PC-3 (cell line): ENCODE results near the gene LGALS3BP.

Source experiments
- CTCF ChIP-seq: fragments of 300-600 bp; sonication (generic); conservative IDR thresholded peaks from 2 replicates; pipeline ENCODE4 v1.5.1; 2017; ENCODE audit warnings: antibody characterized with exemption, low read depth, mild to moderate bottlenecking, low read length
- EZH2phosphoT487 ChIP-seq: fragments of 300-600 bp; sonication (generic); IDR thresholded peaks from 2 replicates; pipeline ENCODE4 v1.6.1; 2018; ENCODE audit warnings: mild to moderate bottlenecking, antibody characterized with exemption, low read length, borderline replicate concordance

- TF ChIP-seq CTCF (no peak), EZH2phosphoT487 (no peak)
Measured at GRCh38 chr17:79006794-79007503, 27.2 kb upstream of the LGALS3BP start.
